Choroid plexus epithelial cell (primary cell): ENCODE results near the gene SLC8A1.

Source experiments
- DNase-seq: peaks from one replicate; pipeline ENCODE4 v3.0.0-alpha.2; 2010; ENCODE audit warnings: low read depth
- H3K4me3 ChIP-seq: 2 replicates; pipeline ENCODE4 v1.5.1; 2011; ENCODE audit warnings: low read depth, mild to moderate bottlenecking, control low read depth, low read length, moderate library complexity
- CTCF ChIP-seq: conservative IDR thresholded peaks from 2 replicates; pipeline ENCODE4 v1.5.1; 2011; ENCODE audit warnings: low read depth, mild to moderate bottlenecking, control low read depth, inconsistent platforms, low read length, moderate library complexity

The SLC8A1 gene

GRCh38 chr2:40485854-40486253 lies 34.0 kb upstream of the SLC8A1 start:
- TF ChIP-seq CTCF = no peak

GRCh38 chr2:40485318-40485717 lies 33.4 kb upstream of the SLC8A1 start:
- no peak for TF ChIP-seq CTCF
- no peak overlapping the region for H3K4me3 ChIP-seq

More at GRCh38 chr2:40485854-40486253, 34.0 kb upstream of the SLC8A1 start:
- no peak for DNase-seq
- H3K4me3 ChIP-seq = no peak overlapping the region

GRCh38 chr2:40483549-40484243 lies 31.8 kb upstream of the SLC8A1 start:
- H3K4me3 ChIP-seq = no peak overlapping the region
- TF ChIP-seq CTCF = no peak
- no peak for DNase-seq

More at GRCh38 chr2:40485318-40485717, 33.4 kb upstream of the SLC8A1 start:
- DNase-seq = no peak

GRCh38 chr2:40480596-40480995 lies 28.7 kb upstream of the SLC8A1 start:
- TF ChIP-seq CTCF = no peak
- no peak overlapping the region for H3K4me3 ChIP-seq
- DNase-seq = no peak

GRCh38 chr2:40480073-40480472 lies 28.2 kb upstream of the SLC8A1 start:
- no peak for DNase-seq
- H3K4me3 ChIP-seq = no peak overlapping the region
- TF ChIP-seq CTCF = no peak

- TF ChIP-seq CTCF = no peak
- DNase-seq = no peak
- H3K4me3 ChIP-seq = no peak overlapping the region
Measured at GRCh38 chr2:40477361-40477760, 25.5 kb upstream of the SLC8A1 start.

GRCh38 chr2:40476436-40476835 lies 24.5 kb upstream of the SLC8A1 start:
- H3K4me3 ChIP-seq = no peak overlapping the region

More at GRCh38 chr2:40476436-40476835, 24.5 kb upstream of the SLC8A1 start:
- no peak for TF ChIP-seq CTCF
- no peak for DNase-seq
